HCT116 (cell line): Measurements from ENCODE around the gene PAX5.

Source experiments
- ELF1 ChIP-seq: IDR thresholded peaks from 2 replicates; pipeline ENCODE4 v1.6.1; 2012; ENCODE audit warnings: low read depth, borderline replicate concordance
- JUND ChIP-seq: IDR thresholded peaks from 2 replicates; pipeline ENCODE4 v1.6.1; 2012
- RAD21 ChIP-seq: IDR thresholded peaks from 2 replicates; pipeline ENCODE4 v1.6.1; 2012; ENCODE audit warnings: low read depth, mild to moderate bottlenecking
- SIN3A ChIP-seq: IDR thresholded peaks from 2 replicates; pipeline ENCODE4 v1.6.1; 2012; ENCODE audit warnings: low read depth

- no peak for TF ChIP-seq SIN3A
- TF ChIP-seq JUND = no peak
- no peak for TF ChIP-seq ELF1
- TF ChIP-seq RAD21 = no peak
Measured at GRCh38 chr9:37002036-37002412, 32.0 kb downstream of the PAX5 start.
